A673 (cell line): Measurements from ENCODE around the gene TGFBR3L. TPM values are rescaled to one million over a fixed set of nuclear protein-coding genes. Genes with fewer than 3 reads are reported as not detected.

Experiments
- BruUV-seq: library from RNA; stranded (reverse); fragments of 400-500 nt; replicated peaks from 2 replicates; lab custom pipeline; 2021; lab: Mats Ljungman, UMichigan
- CTCF ChIA-PET: fragments of 300-600 bp; sonication (Branson Sonifier 250); formaldehyde crosslinking; loops from one replicate; lab custom pipeline; 2022; ENCODE audit warnings: antibody characterized with exemption; lab: Charles Lee
- POLR2A ChIA-PET: fragments of 300-600 bp; sonication (Branson Sonifier 250); formaldehyde crosslinking; loops from one replicate; lab custom pipeline; 2022; ENCODE audit warnings: antibody characterized with exemption; ENCODE audit not compliant: low non-redundant PET; lab: Charles Lee
- DNase-seq: peaks from one replicate; pipeline ENCODE4 v3.0.0-alpha.2; 2015; ENCODE audit warnings: low spot score
- H3K27ac ChIP-seq: fragments of 200-600 bp; sonication (generic); 2 replicates; pipeline ENCODE4 v1.5.1; 2016; ENCODE audit warnings: mixed run types, low read depth, mild to moderate bottlenecking, mixed read lengths, antibody characterized with exemption, low read length; ENCODE audit not compliant: poor library complexity, severe bottlenecking
- H3K27me3 ChIP-seq: fragments of 200-600 bp; sonication (generic); replicated peaks from 2 replicates; pipeline ENCODE4 v1.6.1; 2017; ENCODE audit warnings: mixed run types, low read depth, mild to moderate bottlenecking, mixed read lengths, antibody characterized with exemption, low read length; ENCODE audit not compliant: insufficient read depth, poor library complexity
- H3K36me3 ChIP-seq: fragments of 200-600 bp; sonication (generic); 2 replicates; pipeline ENCODE4 v1.6.1; 2016; ENCODE audit warnings: mixed run types, mild to moderate bottlenecking, mixed read lengths, antibody characterized with exemption, low read length; ENCODE audit not compliant: insufficient read depth, poor library complexity, severe bottlenecking
- H3K4me1 ChIP-seq: fragments of 200-600 bp; sonication (generic); 2 replicates; pipeline ENCODE4 v1.6.1; 2017; ENCODE audit warnings: mixed run types, mild to moderate bottlenecking, mixed read lengths, antibody characterized with exemption, low read length; ENCODE audit not compliant: insufficient read depth, poor library complexity, severe bottlenecking
- H3K4me3 ChIP-seq: fragments of 200-600 bp; sonication (generic); 2 replicates; pipeline ENCODE4 v1.5.1; 2016; ENCODE audit warnings: low read depth, mixed run types, mild to moderate bottlenecking, mixed read lengths, low read length; ENCODE audit not compliant: poor library complexity, severe bottlenecking
- H3K9me3 ChIP-seq: fragments of 200-600 bp; sonication (generic); 2 replicates; pipeline ENCODE4 v1.6.1; 2016; ENCODE audit warnings: mixed run types, low read depth, mild to moderate bottlenecking, mixed read lengths, antibody characterized with exemption, low read length; ENCODE audit not compliant: poor library complexity, severe bottlenecking
- CTCF ChIP-seq: fragments of 300-800, 200-600 bp; sonication (generic); conservative IDR thresholded peaks from 2 replicates; pipeline ENCODE4 v1.5.1; 2017; ENCODE audit warnings: low read depth, mild to moderate bottlenecking, antibody characterized with exemption, low read length, moderate library complexity, mixed read lengths
- EZH2 ChIP-seq: fragments of 200-600 bp; sonication (generic); IDR thresholded peaks from 2 replicates; pipeline ENCODE4 v1.6.1; 2017; ENCODE audit warnings: borderline replicate concordance, low read depth, mild to moderate bottlenecking, mixed read lengths, antibody characterized with exemption, low read length; ENCODE audit not compliant: poor library complexity, severe bottlenecking
- intact Hi-C: fragments of 100-400 bp; cut with micrococcal nuclease; formaldehyde crosslinking; loops from one replicate; pipeline ENCODE4 v1.10.0; 2022; ENCODE audit not compliant: unreplicated experiment
- total RNA-seq: library from RNA; stranded (reverse); gene quantifications from 2 replicates; pipeline ENCODE4 v1.2.3, GENCODE V29; 2021

Gene TGFBR3L
- total RNA-seq, 1 experiment from 2014 or later, result 1.6 TPM

DNA sequence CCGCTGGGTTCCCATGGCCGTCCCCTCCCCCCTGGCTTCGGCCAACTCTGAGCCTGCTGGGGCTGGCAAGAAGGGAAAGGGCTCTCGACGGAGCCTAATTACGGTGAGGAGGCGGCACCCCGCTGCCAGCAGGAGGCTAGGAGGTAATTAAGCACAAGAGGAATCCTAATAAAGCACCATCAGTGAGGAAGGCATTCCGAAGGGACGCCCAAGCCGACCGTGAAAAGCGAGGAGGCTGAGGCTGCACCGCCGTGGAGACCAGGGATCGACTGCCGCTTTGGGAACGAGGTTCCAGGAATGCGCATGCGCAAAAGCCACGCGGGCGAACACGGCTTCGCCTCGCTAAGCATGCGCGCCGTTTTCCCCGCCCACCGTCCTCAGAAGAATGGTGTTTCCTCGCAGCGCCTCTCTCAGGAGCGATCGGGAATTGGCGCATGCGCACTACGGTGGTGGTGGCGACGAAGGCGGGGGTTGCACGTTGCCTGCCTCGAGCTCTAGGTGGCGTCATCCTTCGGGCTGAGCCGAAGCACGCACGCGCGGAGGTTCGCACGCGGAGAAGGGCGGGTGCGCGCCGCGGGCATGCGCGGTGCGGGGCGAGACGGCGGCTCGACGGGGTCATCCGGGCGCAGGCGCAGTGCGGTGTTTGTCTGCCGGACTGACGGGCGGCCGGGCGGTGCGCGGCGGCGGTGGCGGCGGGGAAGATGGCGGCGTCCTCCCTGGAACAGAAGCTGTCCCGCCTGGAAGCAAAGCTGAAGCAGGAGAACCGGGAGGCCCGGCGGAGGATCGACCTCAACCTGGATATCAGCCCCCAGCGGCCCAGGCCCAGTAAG lies 11.2 kb upstream of the TGFBR3L start, which contains the start of gene MAP2K7:
MAP2K7 (plus strand) TSS at position 634 of the 830 bp plus-strand sequence; CDS start at position 702, 68 bp downstream.
- no TSS peak for BruUV-seq
- CTCF ChIA-PET, result interaction anchor here (0.9 to 1.0 kb wide), 2 partner anchors 17 to 34 kb away, joined by 3 to 5 read pairs; partner anchors contain the start of gene SNAPC2
- no peaks in the 10 kb centered on the region for H3K9me3 ChIP-seq

GRCh38 chr19:7904074-7905020 lies 10.3 kb upstream of the TGFBR3L start:
- H3K9me3 ChIP-seq, result no peaks in the 10 kb centered on the region
- H3K27me3 ChIP-seq, result no peaks in the 10 kb centered on the region
- no TSS peak for BruUV-seq
- DNase-seq, result no peak
- ChIA-PET POLR2A (interaction anchor here (0.6 kb wide), 1 partner anchor 17 kb away, joined by 4 read pairs; no protein-coding TSS in a partner anchor), CTCF (interaction anchor here (0.9 to 1.0 kb wide), 2 partner anchors 16 to 35 kb away, joined by 3 to 5 read pairs; partner anchors contain the start of gene SNAPC2)
- H3K27ac ChIP-seq, result peak overlapping the region; percentile 77
- peaks cover 13% of the 10 kb centered on the region for H3K4me1 ChIP-seq
- peak overlapping the region; percentile 92 for H3K4me3 ChIP-seq
- intact Hi-C loops, result no loop called here
- peaks cover 8% of the 10 kb centered on the region for H3K36me3 ChIP-seq
- TF ChIP-seq EZH2 (no peak), CTCF (no peak)

More for the DNA sequence above, 11.2 kb upstream of the TGFBR3L start, which contains the start of gene MAP2K7:
- POLR2A ChIA-PET, result interaction anchor here (0.5 to 0.6 kb wide), 4 partner anchors 16 to 610 kb away, joined by 3 to 12 read pairs (median 6); no protein-coding TSS in a partner anchor
- peaks cover 13% of the 10 kb centered on the region for H3K4me1 ChIP-seq
- H3K4me3 ChIP-seq, result peak within 1 kb of the TSS; percentile 92
- H3K27ac ChIP-seq, result peak within 1 kb of the TSS; percentile 77
- H3K27me3 ChIP-seq, result no peaks in the 10 kb centered on the region
- H3K36me3 ChIP-seq, result peaks cover 8% of the 10 kb centered on the region
- DNase-seq, result peak; percentile 99
- intact Hi-C loops, result loop anchor here (2.0 kb wide), 1 partner anchor 33 kb away; no protein-coding TSS in a partner anchor
- TF ChIP-seq CTCF (peak; percentile 82), EZH2 (no peak)

GRCh38 chr19:7905268-7905667 lies 9.4 kb upstream of the TGFBR3L start:
- Histone ChIP-seq H3K27me3 (no peaks in the 10 kb centered on the region), H3K27ac (peak overlapping the region; percentile 77), H3K9me3 (no peaks in the 10 kb centered on the region), H3K4me3 (peak overlapping the region; percentile 92), H3K4me1 (peaks cover 13% of the 10 kb centered on the region), H3K36me3 (peaks cover 14% of the 10 kb centered on the region)
- TF ChIP-seq CTCF, result no peak
- TF ChIP-seq EZH2, result no peak
- BruUV-seq, result no TSS peak
- CTCF ChIA-PET, result no interaction called here
- POLR2A ChIA-PET, result no interaction called here
- intact Hi-C loops, result no loop called here
- DNase-seq, result no peak
